GM12872 (cell line): ENCODE results near the gene FYB2.

Source experiments
- TF ChIP-seq, protein P1 (sequence below): IDR thresholded peaks from 3 replicates; pipeline ENCODE4 v1.5.1; 2011; ENCODE audit warnings: low read depth, mild to moderate bottlenecking, low read length, moderate library complexity; ENCODE audit not compliant: insufficient read depth

Gene FYB2

DNA sequence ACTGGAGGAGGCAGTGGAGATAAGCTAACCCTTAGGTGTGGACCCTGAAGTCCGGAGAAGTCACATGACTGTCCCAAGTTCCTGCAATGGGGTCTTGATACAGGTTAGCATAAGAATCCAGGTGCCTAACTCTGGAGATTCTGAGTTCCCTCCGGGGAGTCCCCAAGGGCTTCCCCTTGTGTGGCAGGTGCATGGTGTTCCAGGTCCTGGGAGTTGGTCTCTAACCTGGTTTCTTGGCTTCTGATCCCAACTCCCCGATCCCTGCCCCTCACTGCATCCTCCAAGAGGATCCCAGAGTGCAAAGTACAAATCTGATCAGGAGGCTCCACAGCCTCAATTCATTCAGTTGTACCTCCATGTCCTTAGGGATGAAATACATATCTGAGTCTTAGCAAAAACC lies 26.1 kb upstream of the FYB2 start:
- TF ChIP-seq, protein P1, sequence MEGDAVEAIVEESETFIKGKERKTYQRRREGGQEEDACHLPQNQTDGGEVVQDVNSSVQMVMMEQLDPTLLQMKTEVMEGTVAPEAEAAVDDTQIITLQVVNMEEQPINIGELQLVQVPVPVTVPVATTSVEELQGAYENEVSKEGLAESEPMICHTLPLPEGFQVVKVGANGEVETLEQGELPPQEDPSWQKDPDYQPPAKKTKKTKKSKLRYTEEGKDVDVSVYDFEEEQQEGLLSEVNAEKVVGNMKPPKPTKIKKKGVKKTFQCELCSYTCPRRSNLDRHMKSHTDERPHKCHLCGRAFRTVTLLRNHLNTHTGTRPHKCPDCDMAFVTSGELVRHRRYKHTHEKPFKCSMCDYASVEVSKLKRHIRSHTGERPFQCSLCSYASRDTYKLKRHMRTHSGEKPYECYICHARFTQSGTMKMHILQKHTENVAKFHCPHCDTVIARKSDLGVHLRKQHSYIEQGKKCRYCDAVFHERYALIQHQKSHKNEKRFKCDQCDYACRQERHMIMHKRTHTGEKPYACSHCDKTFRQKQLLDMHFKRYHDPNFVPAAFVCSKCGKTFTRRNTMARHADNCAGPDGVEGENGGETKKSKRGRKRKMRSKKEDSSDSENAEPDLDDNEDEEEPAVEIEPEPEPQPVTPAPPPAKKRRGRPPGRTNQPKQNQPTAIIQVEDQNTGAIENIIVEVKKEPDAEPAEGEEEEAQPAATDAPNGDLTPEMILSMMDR, result no peak

DNA sequence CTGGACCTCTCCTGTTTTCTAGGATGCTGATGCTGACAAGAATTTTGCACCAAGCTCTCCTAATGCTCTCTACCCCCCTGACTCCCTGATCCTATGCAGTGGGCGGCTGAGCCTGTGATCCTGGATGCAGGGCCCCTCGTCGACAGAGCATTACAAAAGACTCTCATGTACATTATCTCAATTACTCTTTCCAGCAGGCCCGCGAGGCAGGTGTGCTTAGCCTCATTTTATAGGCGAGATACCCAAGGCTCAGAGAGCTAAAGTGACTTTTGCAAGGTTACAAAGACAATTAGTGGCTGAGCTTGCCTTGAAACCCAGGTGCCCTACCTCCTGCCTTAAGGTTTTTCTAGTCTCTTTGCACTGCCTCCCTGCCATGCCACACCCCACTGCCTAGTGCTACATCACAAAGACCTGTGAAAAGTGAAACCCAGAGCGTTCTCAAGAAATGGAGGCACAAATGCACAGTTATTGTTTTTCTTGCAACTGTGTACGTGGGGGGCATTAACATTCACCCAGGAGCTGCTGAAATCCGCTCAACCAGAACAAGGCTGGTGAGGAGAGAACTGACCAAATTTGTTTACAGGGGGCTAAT lies 25.4 kb upstream of the FYB2 start:
- TF ChIP-seq, protein P1, result no peak

DNA sequence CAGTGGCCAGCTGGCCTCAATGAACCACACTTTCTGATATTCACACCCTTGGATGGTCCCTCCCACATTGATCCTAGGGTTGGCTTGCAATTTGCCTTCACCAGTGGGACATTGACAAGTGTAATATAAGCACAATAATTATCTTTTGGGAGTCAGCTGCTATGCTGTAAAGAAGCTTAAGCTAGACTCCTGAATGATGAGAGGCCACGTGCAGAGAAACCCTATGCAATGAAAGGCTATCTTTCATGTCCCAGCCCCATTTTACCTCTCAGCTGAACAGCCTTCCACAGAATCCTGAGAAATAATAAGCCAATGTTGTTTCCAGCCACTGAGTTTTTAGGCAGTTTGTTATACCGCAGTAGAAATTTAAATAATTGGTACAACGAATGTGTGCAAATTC lies 24.3 kb upstream of the FYB2 start:
- TF ChIP-seq, protein P1, result no peak

DNA sequence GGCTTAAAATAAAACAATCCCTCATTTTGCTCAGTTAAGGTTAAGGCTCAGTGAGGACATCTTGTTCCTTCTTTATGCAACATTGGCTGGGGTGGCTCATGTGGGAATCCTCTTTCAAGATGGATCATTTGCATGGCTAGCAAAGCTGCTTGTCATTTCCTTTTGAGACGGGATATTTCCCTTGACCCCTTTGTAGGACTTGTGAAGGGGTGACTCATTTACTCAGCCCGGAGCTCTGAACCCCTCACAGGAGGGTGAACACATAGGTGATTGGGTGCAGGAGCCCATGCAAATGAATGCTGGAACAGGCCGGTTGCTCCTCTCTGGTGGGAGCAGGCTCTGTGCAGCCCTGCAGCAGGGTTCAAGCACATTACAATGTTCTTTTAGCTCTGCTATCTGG lies 19.6 kb upstream of the FYB2 start:
- TF ChIP-seq, protein P1, result no peak

DNA sequence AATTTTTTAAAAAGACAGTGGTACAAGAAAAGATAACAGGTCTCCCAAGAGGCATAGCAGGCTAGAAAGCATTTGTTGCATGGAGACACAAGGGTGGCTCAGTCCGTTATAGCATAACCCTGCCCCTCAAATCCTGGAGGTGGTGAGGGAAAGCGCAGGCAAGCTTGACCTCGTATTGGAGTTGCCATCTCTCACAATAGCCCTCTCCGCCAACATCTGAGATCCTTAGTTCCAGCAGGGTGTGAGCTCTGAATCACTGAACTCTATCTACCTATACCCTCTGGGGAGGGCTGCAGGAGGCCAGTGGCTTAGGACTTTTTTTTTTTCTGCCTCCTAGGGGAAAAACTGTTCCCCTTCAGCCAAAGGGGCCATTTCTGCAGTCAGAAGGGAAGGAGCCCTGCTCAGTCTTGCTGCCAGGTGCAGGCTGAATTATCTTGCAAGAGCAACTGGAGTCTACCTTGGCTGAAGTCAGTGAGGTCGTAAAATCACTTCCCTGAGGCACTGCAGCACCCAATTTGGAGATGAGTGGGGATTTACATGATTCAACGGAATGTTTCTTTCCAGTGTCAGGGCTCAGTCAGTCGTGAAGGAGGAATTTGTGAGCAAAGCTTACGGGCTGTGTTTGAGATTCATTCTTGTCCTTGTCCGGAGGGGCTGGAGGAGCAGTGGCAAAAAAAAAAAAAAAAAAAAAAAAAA lies 18.2 kb upstream of the FYB2 start:
- TF ChIP-seq, protein P1, result no peak

DNA sequence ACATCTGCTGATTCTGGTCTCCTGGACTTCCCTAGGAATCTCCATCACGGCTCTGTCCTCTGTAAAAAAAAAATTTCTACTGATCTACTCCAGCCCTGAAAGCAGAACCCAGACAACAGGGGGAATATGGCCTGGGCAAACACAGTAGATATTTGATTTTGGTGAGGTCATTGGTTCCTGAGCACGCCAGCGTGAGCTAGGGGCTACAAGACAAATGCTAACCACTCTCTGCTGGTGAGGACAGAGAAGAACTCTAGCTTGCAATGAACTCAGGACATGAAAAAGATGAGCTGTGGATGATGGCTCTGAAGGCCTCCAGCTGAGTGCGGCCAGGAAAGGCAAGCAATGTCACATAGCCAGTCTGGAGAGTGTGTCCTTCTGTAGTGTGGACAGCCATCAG lies 17.2 kb upstream of the FYB2 start:
- TF ChIP-seq, protein P1, result no peak

DNA sequence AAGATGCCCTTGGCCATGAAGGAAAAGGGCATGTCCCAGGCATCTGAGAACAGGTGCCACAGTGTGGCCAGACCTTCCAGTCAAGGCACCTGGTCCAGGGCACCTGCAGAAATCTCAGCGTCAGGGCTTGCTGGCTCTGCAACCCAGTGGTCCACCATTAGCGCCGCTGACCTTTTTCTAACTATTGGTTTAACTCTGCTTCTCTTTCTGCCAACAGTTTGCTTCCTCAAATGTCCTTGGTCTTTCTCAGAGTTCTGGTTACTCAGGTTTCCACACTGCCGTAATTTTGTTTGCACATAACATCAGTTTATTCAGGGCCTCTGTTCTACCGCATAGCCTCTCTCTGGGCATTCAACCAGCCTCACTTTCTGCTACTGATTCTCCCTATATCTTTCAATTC lies 16.5 kb upstream of the FYB2 start:
- TF ChIP-seq, protein P1, result no peak
